OCI-LY1 (cell line): ENCODE results near the gene NME8.

Experiments
- CTCF ChIP-seq: fragments of 200-600 bp; sonication (generic), shearing (Covaris generic); IDR thresholded peaks from 2 replicates; pipeline ENCODE4 v1.5.1; 2017; ENCODE audit warnings: mild to moderate bottlenecking, antibody characterized with exemption, low read length, moderate library complexity, mixed read lengths
- EZH2 ChIP-seq: fragments of 200-600 bp; sonication (generic), shearing (Covaris generic); IDR thresholded peaks from 2 replicates; pipeline ENCODE4 v1.8.0; 2017; ENCODE audit warnings: borderline replicate concordance, mixed run types, mild to moderate bottlenecking, antibody characterized with exemption, low read length, moderate library complexity, mixed read lengths

DNA sequence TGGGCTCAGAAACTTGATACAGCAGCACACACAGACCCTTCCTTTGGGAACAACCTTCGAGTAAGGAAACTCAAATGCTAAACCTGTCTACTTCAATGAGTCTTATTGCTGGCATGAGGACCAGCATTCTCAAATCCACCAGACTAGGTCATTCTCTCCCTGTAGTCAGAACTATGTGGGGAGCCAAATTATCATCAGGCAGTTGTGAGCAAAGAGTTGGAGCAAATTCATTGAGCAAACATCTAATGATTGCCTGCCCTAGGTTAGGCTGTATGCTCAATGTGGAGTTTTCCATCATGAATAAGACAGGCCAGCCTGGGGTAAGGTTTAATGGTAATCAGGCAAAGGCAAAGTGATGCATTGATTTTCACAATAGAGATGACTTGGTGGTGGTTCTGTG is 75.6 kb downstream of the NME8 start:
- TF ChIP-seq CTCF (no peak), EZH2 (no peak)
